ENCODE data around the gene GPRC5B.

The GPRC5B gene

DNA sequence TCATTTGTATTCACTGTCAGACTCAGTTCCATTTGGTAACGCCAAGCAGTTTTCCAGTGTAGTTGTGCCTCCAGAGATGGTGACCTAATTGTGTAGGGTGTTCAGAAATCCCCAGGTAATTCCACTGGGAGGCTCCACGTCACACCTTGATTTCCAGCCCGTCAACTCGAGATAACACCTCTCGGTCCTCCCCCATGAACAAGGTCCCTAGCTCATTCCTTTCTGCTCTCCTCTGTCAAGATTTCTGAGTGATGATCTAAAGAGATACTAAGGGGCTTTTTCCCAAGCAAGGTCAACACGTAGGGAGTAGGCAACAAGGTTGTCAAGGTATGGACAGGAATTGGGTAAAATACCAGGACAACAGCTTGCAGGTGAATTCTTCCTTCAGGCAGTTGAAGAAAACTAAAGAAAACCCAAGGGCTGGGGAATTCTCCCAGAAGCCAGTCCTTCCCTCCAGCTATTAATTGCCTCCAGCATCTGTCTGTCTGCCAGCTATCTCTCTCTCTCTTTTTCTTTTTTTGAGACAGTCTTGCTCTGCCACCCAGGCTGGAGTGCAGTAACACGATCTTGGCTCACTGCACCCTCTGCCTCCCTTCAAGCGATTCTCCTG lies 31.4 kb downstream of the GPRC5B start:
- H3K27me3 ChIP-seq (ENCODE audit: control insufficient read depth in 1 of 2, insufficient read depth in 2 of 2, low read length in 2 of 2), result no peaks in the 10 kb centered on the region
- no peak overlapping the region for H3K9ac ChIP-seq (ENCODE audit: low read length)
- H3K9me3 ChIP-seq (ENCODE audit: low read length), result no peaks in the 10 kb centered on the region
- H3K27ac ChIP-seq (ENCODE audit: low read depth, low read length), result no peak overlapping the region
- no peaks in the 10 kb centered on the region for H3K36me3 ChIP-seq (ENCODE audit: insufficient read depth, low read length)
- no peak overlapping the region for H3K4me3 ChIP-seq (ENCODE audit: low read depth in 1 of 2, low read length in 2 of 2)
- no peaks in the 10 kb centered on the region for H3K4me1 ChIP-seq (ENCODE audit: insufficient read depth, low read length)

DNA sequence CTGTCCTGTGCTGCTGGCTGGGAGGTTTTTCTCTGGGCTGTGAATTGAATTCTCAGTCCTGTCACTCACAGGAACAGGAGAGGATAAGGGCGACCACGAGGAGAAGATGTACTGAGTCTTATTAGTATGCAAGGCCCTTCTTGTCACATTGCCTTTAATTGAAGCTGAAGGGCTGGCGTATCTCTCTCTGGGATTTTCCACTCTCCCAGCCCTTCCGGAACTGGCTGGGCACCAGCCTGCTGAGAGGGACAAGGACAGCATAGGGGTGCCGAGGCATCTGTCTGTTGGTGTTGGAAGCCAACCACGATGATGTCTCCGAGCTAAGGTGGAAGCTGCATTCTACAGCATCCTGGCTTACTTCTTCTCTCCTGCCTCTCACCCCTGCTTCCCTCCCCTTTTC lies 33.2 kb downstream of the GPRC5B start:
- Histone ChIP-seq H3K4me1 (ENCODE audit: insufficient read depth, low read length) (no peaks in the 10 kb centered on the region), H3K27me3 (ENCODE audit: control insufficient read depth in 1 of 2, insufficient read depth in 2 of 2, low read length in 2 of 2) (no peaks in the 10 kb centered on the region), H3K9me3 (ENCODE audit: low read length) (no peaks in the 10 kb centered on the region), H3K36me3 (ENCODE audit: insufficient read depth, low read length) (no peaks in the 10 kb centered on the region), H3K9ac (ENCODE audit: low read length) (no peak overlapping the region), H3K27ac (ENCODE audit: low read depth, low read length) (no peak overlapping the region), H3K4me3 (ENCODE audit: low read depth in 1 of 2, low read length in 2 of 2) (no peak overlapping the region)

DNA sequence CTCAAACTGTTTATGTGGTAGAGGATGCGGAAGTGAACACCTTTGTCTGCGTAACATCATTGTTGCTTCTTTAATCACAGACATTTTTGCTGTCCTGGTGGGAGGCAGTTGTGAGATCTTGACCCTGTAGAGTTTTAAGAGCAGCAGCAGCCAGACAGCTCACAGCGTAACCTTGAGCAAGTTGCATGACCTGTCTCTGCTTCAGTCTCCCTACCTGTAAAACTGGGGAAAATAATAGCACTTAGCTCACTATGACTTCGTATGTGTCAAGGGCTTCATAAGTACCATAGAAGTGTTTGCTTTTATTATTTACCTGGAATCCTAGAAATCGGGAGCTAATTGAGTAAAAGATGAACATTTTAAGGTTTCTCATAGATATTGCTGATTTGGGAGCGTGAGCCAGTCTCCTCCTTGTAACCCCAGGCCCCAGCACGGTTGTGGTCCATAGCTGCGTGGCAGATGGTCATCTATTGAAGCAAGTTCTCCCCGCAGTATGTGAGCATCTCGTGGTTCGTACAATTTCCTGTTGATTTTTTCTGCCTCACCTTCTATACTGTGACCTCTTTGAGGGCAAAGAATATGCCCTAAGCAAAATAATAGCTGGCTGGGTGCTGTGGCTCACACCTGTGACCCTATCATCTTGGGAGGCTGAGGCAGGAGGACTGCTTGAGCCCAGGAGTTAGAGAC lies 34.4 kb downstream of the GPRC5B start:
- Histone ChIP-seq H3K36me3 (ENCODE audit: insufficient read depth, low read length) (no peaks in the 10 kb centered on the region), H3K27ac (ENCODE audit: low read depth, low read length) (no peak overlapping the region), H3K4me1 (ENCODE audit: insufficient read depth, low read length) (no peaks in the 10 kb centered on the region), H3K9ac (ENCODE audit: low read length) (no peak overlapping the region), H3K4me3 (ENCODE audit: low read depth in 1 of 2, low read length in 2 of 2) (no peak overlapping the region), H3K9me3 (ENCODE audit: low read length) (no peaks in the 10 kb centered on the region), H3K27me3 (ENCODE audit: control insufficient read depth in 1 of 2, insufficient read depth in 2 of 2, low read length in 2 of 2) (no peaks in the 10 kb centered on the region)

DNA sequence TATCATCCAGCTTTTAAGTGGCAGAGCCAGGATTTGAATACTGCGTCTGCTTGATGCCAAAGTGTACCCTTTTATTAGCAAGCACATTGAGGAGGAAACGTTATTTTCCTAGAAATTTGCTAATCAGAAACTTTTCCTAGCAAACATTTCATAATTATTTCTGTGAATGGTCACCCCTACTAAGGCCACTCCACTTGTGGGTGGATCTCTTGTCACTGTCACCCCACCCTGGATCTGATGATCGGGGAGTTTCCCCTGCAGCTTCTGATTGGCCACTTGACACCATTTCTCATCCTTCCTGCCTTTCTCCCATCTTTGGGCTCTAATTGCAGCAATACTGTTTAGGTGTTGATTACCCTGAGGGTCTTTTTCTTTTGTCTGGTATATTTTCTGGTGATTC lies 35.9 kb downstream of the GPRC5B start:
- Histone ChIP-seq H3K4me3 (ENCODE audit: low read depth in 1 of 2, low read length in 2 of 2) (no peak overlapping the region), H3K9me3 (ENCODE audit: low read length) (no peaks in the 10 kb centered on the region), H3K9ac (ENCODE audit: low read length) (no peak overlapping the region), H3K27me3 (ENCODE audit: control insufficient read depth in 1 of 2, insufficient read depth in 2 of 2, low read length in 2 of 2) (no peaks in the 10 kb centered on the region), H3K27ac (ENCODE audit: low read depth, low read length) (no peak overlapping the region), H3K36me3 (ENCODE audit: insufficient read depth, low read length) (no peaks in the 10 kb centered on the region), H3K4me1 (ENCODE audit: insufficient read depth, low read length) (no peaks in the 10 kb centered on the region)

DNA sequence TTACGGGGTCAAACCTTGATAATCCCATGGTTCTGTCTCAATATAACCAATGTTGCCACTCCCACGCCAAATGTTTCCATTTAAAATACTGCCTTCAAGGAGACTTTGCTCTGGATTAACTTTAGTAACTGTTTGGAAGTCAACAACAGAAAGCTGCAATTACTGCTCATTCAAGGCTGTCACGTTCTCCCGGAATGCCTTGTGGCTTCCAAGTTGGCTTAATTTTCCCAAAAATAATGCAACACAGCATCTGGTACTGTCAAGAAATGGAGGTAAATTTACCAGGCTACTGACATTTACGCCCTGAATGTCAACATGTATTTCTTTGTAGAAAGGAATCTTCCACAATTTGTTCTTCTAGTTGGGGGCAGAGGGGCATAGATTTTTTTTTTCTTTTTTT lies 38.2 kb downstream of the GPRC5B start:
- no peak overlapping the region for H3K27ac ChIP-seq (ENCODE audit: low read depth, low read length)
- no peaks in the 10 kb centered on the region for H3K27me3 ChIP-seq (ENCODE audit: control insufficient read depth in 1 of 2, insufficient read depth in 2 of 2, low read length in 2 of 2)
- H3K36me3 ChIP-seq (ENCODE audit: insufficient read depth, low read length), result no peaks in the 10 kb centered on the region
- H3K9ac ChIP-seq (ENCODE audit: low read length), result no peak overlapping the region
- no peaks in the 10 kb centered on the region for H3K4me1 ChIP-seq (ENCODE audit: insufficient read depth, low read length)
- H3K9me3 ChIP-seq (ENCODE audit: low read length), result no peaks in the 10 kb centered on the region
- no peak overlapping the region for H3K4me3 ChIP-seq (ENCODE audit: low read depth in 1 of 2, low read length in 2 of 2)

DNA sequence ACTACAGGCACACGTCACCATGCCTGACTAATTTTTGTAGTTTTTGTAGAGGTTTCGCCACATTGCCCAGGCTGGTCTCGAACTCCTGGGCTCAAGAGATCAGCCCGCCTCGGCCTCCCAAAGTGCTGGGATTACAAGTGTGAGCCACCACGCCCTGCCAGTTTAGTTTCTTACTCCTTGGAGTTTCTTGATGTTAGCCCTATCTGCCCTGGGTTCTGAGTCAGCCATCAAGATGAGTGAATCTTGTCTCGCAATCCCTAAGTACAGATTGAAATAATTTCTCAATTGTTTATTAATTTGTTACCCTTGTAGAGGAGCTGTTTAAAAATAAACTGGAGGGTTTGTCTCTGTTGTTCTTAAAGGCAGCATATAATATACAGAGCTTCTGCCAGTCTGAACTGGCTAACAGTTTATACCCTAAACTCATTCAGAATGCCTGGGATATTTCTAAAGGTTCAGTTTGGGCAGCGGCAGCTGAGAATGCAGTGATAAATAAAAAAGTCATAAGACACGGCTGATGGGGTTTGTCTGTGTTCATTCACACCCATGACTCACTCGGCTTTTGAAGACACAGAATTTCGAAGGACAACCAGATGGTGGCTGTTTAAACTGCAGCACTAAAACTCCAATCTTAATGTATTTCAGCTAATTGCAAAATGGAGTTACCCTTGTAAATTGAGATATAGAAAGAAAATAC lies 39.6 kb downstream of the GPRC5B start:
- Histone ChIP-seq H3K27ac (ENCODE audit: low read depth, low read length) (no peak overlapping the region), H3K9me3 (ENCODE audit: low read length) (no peaks in the 10 kb centered on the region), H3K36me3 (ENCODE audit: insufficient read depth, low read length) (no peaks in the 10 kb centered on the region), H3K9ac (ENCODE audit: low read length) (no peak overlapping the region), H3K4me1 (ENCODE audit: insufficient read depth, low read length) (no peaks in the 10 kb centered on the region), H3K27me3 (ENCODE audit: control insufficient read depth in 1 of 2, insufficient read depth in 2 of 2, low read length in 2 of 2) (no peaks in the 10 kb centered on the region), H3K4me3 (ENCODE audit: low read depth in 1 of 2, low read length in 2 of 2) (no peak overlapping the region)

DNA sequence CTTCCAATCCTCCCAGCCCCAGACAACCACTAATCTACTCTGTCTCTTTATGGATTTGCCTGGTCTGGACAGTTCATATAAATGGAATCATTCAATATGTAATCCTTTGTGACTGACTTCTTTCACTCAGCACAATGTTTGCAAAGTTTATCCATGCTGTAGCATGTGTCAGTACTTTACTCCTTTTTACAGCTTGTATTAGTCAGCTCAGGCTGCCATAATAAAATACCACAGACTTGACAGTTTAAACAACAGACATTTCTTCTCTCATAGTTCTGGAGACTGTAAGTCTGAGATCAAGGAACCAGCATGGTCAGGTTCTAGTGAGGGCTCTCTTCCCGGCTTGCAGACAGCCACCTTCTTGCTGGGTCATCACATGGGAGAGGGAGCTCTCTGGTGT lies 41.3 kb downstream of the GPRC5B start:
- Histone ChIP-seq H3K4me1 (ENCODE audit: insufficient read depth, low read length) (no peaks in the 10 kb centered on the region), H3K9me3 (ENCODE audit: low read length) (no peaks in the 10 kb centered on the region), H3K36me3 (ENCODE audit: insufficient read depth, low read length) (no peaks in the 10 kb centered on the region), H3K27me3 (ENCODE audit: control insufficient read depth in 1 of 2, insufficient read depth in 2 of 2, low read length in 2 of 2) (no peaks in the 10 kb centered on the region), H3K9ac (ENCODE audit: low read length) (no peak overlapping the region), H3K27ac (ENCODE audit: low read depth, low read length) (no peak overlapping the region), H3K4me3 (ENCODE audit: low read depth in 1 of 2, low read length in 2 of 2) (no peak overlapping the region)

DNA sequence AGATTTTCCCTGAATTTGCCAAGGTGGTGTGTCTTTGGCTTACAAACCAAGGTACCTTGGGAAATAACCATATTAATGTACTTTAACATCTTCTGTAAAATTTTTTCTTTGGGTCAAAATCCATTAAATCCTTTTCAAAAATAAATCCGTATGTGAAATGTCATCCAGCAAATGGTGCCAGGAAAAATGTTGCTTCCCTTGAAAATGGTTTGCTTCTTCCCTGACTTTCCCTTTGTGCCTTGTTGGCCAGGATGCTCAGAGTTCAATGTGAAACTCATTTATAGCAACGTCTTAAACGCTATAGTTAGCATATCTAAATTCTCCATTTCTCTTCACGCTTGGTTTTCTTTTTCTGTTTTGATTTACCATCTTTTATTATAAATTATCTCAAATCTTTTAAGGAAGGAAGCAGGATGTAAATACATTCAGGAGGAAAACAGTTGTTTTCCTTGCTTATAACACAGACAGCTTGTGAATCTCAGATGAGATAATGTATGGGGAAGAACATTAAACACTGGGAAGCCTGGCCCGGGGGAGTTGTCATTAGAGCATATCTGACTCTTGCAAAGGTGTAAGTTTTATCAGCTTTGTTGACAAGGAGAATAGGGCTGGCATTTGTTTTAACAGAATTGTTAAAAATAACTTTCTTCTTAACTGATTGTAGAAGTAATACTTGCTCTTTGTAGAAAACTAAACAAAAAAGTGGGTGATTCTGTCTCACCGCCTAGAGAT lies 42.1 kb downstream of the GPRC5B start:
- Histone ChIP-seq H3K4me1 (ENCODE audit: insufficient read depth, low read length) (no peaks in the 10 kb centered on the region), H3K27me3 (ENCODE audit: control insufficient read depth in 1 of 2, insufficient read depth in 2 of 2, low read length in 2 of 2) (no peaks in the 10 kb centered on the region), H3K9ac (ENCODE audit: low read length) (no peak overlapping the region), H3K36me3 (ENCODE audit: insufficient read depth, low read length) (no peaks in the 10 kb centered on the region), H3K27ac (ENCODE audit: low read depth, low read length) (no peak overlapping the region), H3K9me3 (ENCODE audit: low read length) (no peaks in the 10 kb centered on the region), H3K4me3 (ENCODE audit: low read depth in 1 of 2, low read length in 2 of 2) (no peak overlapping the region)

DNA sequence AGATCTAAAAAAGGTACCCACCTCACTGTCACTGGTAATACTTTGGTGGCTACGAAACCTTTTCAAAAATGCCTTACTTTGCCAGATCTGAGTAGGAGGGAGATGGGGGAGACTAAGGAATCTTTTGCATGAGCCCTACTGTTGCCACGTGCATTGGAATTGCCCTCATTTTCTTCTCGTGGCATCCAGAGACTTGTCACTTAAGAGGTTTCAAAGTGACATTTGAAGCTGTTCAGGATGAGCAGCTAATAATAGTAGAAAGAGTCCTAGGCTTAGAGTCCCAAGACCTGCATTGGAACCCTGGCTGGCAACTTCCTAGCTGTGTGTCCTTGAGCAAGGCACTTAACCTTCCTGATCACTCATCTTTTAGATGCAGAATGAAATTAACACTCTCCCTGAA lies 43.5 kb downstream of the GPRC5B start:
- Histone ChIP-seq H3K9ac (ENCODE audit: low read length) (no peak overlapping the region), H3K4me1 (ENCODE audit: insufficient read depth, low read length) (no peaks in the 10 kb centered on the region), H3K9me3 (ENCODE audit: low read length) (no peaks in the 10 kb centered on the region), H3K36me3 (ENCODE audit: insufficient read depth, low read length) (no peaks in the 10 kb centered on the region), H3K27me3 (ENCODE audit: control insufficient read depth in 1 of 2, insufficient read depth in 2 of 2, low read length in 2 of 2) (no peaks in the 10 kb centered on the region), H3K27ac (ENCODE audit: low read depth, low read length) (no peak overlapping the region), H3K4me3 (ENCODE audit: low read depth in 1 of 2, low read length in 2 of 2) (no peak overlapping the region)

DNA sequence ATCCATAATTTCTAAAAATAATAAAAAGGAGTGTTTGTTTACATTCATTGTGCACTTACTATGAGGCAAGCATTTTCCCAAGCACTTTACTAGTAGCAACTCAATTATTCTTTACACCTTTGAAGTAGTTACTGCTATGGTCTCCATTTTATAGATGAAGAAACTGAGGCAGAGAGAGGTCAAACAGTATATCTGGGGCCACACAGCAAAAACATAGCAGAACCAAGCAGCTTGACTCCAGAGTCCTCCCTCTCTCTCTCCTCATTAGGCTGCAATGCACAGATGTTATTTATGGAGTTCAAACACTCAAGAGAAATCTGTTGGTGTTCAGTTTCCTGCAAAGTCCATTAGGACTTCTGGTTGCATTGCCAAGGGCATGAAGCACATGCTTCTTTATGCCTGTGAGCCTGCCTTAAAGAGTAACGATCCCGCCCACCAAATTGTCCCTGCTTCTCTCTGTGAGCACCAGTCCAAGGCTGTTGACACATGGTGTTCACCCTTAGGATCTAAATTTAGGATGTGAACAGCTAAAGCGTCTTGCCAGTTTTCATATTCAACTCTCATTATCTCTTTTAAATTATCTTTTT lies 44.0 kb downstream of the GPRC5B start:
- Histone ChIP-seq H3K27ac (ENCODE audit: low read depth, low read length) (no peak overlapping the region), H3K27me3 (ENCODE audit: control insufficient read depth in 1 of 2, insufficient read depth in 2 of 2, low read length in 2 of 2) (no peaks in the 10 kb centered on the region), H3K9me3 (ENCODE audit: low read length) (no peaks in the 10 kb centered on the region), H3K36me3 (ENCODE audit: insufficient read depth, low read length) (no peaks in the 10 kb centered on the region), H3K4me1 (ENCODE audit: insufficient read depth, low read length) (no peaks in the 10 kb centered on the region), H3K4me3 (ENCODE audit: low read depth in 1 of 2, low read length in 2 of 2) (no peak overlapping the region), H3K9ac (ENCODE audit: low read length) (no peak overlapping the region)

DNA sequence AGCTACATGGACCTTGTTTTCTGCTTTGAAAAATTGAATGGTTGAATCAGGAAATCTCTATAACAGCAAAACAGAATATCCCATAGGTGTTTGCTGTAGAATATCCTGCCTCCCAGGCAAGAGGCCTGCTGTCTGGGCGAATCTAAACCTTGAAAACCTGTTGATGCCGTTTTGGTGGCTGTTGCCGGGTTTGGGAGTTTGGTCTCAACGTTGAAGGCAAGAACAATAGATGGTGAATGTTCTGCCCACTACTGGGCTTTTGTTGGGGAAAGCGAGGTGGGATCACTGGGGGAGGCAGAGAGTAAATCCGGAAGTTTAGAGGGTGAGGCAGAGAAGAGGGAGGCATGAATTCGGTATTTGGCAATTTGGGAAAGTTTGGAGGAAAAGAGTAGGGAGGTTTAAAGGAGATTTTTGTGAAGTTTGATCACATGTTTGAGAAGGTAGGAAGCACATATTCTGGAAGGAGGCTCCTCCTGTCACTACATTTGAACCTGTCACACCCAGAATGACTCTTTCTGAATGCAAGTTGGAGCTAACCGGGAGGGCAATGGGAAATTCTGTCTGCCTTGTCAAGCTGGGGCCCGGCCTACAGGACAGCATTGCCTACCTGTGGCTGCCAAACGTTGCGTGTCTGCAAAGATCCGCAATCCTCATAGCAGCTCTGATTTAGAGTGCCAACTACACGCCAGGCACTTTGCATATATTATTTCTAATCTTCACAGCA lies 46.5 kb downstream of the GPRC5B start:
- no peak overlapping the region for H3K9ac ChIP-seq (ENCODE audit: low read length)

More for the DNA sequence above, 46.5 kb downstream of the GPRC5B start:
- H3K27ac ChIP-seq (ENCODE audit: low read depth, low read length), result no peak overlapping the region
- no peak overlapping the region for H3K4me3 ChIP-seq (ENCODE audit: low read depth in 1 of 2, low read length in 2 of 2)
- no peaks in the 10 kb centered on the region for H3K36me3 ChIP-seq (ENCODE audit: insufficient read depth, low read length)
- no peaks in the 10 kb centered on the region for H3K27me3 ChIP-seq (ENCODE audit: control insufficient read depth in 1 of 2, insufficient read depth in 2 of 2, low read length in 2 of 2)
- no peaks in the 10 kb centered on the region for H3K9me3 ChIP-seq (ENCODE audit: low read length)
- H3K4me1 ChIP-seq (ENCODE audit: insufficient read depth, low read length), result no peaks in the 10 kb centered on the region

Measured in muscle layer of colon (tissue), 2 donors.